ENCODE measurements around the gene METTL26. TPM values are rescaled to one million over a fixed set of nuclear protein-coding genes. Genes with fewer than 3 reads are reported as not detected.

METTL26 gene
- total RNA-seq, 6 experiments from 2014 or later, result 91.6 to 115 (median 105) TPM

DNA sequence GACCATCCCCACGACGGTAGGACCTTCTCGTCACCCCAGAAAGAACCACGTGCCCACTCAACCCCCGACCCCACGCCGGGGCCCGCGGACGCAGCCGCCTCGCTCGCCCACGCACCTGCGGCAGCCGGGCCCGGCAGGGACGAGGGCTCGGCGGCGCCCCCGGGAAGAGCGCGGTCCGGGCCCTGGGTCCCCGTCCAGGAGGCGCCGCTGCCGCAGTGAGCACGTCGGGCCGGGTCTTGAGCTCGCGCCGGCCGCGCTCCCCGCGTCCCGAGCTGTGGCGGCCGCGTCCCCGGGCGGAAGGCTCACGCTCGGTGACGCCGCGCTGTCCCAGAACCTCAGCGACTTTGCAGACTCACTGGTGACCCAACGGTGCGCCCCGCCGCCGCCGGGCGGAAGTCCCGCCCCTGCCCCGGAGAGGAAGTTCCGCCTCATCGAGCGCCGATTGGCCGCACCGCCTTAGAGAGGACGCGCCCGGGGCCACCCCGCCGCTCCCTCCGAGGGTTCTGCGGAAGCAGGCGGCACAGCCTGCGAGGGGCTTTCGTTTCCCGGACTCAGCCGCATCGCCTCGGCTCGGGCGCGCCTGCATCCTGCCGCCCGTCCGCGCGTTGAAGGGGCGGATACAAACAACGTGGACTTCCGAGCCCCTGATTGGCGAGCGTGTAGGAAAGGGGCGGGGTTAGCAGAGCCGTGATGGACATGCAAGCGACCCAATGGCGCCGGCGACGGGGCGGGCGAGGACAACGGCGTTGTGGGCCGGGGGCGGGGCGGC lies 47.0 kb downstream of the METTL26 start:
- Mint-ChIP-seq H3K4me3 (peak overlapping the region; percentile 95), H3K27ac (peak overlapping the region; percentile 98), H3K9me3 (no peaks in the 10 kb centered on the region), H3K4me1 (ENCODE audit: low read depth) (peaks cover 37% of the 10 kb centered on the region), H3K27me3 (ENCODE audit: insufficient read depth) (peaks cover 9% of the 10 kb centered on the region), H3K36me3 (ENCODE audit: low read depth) (peaks cover 4% of the 10 kb centered on the region; the same call in 1 of the 2 replicates)
- DNase-seq, result peak; percentile 92
- TF ChIP-seq, protein P1, sequence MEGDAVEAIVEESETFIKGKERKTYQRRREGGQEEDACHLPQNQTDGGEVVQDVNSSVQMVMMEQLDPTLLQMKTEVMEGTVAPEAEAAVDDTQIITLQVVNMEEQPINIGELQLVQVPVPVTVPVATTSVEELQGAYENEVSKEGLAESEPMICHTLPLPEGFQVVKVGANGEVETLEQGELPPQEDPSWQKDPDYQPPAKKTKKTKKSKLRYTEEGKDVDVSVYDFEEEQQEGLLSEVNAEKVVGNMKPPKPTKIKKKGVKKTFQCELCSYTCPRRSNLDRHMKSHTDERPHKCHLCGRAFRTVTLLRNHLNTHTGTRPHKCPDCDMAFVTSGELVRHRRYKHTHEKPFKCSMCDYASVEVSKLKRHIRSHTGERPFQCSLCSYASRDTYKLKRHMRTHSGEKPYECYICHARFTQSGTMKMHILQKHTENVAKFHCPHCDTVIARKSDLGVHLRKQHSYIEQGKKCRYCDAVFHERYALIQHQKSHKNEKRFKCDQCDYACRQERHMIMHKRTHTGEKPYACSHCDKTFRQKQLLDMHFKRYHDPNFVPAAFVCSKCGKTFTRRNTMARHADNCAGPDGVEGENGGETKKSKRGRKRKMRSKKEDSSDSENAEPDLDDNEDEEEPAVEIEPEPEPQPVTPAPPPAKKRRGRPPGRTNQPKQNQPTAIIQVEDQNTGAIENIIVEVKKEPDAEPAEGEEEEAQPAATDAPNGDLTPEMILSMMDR (IDR thresholded peaks at IDR 0.05), result no peak

DNA sequence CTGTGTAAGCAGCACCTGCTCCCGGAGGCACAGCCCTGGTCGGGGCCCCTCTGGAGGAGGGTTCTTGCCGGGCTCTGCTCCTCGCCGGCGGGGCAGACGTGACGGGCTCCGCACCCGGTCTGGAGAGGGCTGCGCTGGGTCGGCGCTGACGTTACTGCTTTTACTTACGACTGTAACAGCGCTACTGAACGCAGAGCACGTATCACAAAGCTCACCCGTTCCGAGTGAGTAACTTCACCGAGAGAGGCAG lies 47.5 kb downstream of the METTL26 start:
- H3K4me1 Mint-ChIP-seq (ENCODE audit: low read depth), result peaks cover 37% of the 10 kb centered on the region
- peaks cover 9% of the 10 kb centered on the region for H3K27me3 Mint-ChIP-seq (ENCODE audit: insufficient read depth)
- H3K36me3 Mint-ChIP-seq (ENCODE audit: low read depth), result peaks cover 4% of the 10 kb centered on the region; the same call in 1 of the 2 replicates
- peak overlapping the region; percentile 97 for H3K27ac Mint-ChIP-seq
- no peaks in the 10 kb centered on the region for H3K9me3 Mint-ChIP-seq
- TF ChIP-seq, protein P1 (IDR thresholded peaks at IDR 0.05), result no peak
- peak; percentile 59 for DNase-seq
- peak overlapping the region; percentile 95 for H3K4me3 Mint-ChIP-seq

DNA sequence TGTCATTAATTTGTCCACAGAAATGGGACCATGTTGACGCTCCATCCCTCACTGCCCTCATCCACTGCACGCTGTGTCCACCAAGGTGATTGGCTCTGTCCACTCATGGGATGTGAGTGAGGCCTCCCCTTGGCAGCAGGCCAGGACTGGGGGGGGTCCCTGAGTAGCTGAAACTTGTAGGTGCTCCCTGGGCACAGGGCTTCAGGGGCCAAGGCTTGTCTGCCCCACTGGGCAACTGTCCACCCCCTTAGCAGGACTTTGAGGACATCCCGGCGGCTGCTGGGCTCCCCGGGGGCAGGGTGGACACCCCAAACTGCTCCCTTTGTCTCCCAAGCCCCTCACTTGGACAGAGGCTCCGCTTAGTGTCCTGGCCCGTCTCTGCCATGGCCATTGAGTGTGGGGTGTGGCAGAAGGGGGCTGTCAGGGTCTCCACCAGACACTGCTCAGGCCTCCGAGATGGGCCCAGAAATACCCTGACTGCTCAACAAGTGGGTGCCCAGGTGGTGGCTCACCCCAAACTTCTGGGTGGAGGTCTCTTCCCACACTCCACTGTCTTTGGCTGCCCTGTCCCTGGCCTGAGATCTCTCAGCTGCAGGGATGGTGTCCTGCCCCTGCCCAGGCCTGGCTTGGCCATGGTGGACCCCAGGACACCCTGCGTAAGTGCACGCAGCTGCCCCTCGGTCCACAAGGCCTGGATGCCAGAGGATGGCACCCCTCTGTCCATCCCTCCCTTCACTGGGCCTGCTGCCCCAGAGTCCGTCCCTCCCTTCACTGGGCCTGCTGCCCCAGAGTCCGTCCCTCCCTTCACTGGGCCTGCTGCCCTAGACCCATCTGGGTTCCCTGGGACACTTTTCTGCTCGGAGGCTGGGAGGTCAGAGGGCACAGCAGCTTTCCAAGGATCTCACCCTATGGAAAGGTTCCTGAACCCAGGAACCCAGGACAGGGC lies 49.2 kb downstream of the METTL26 start:
- H3K27ac Mint-ChIP-seq, result peak overlapping the region; percentile 97
- TF ChIP-seq, protein P1 (IDR thresholded peaks at IDR 0.05), result no peak
- H3K4me3 Mint-ChIP-seq, result peak overlapping the region; percentile 95
- H3K9me3 Mint-ChIP-seq, result no peaks in the 10 kb centered on the region
- H3K4me1 Mint-ChIP-seq (ENCODE audit: low read depth), result peaks cover 33% of the 10 kb centered on the region
- no peak for DNase-seq
- H3K27me3 Mint-ChIP-seq (ENCODE audit: insufficient read depth), result peaks cover 9% of the 10 kb centered on the region
- H3K36me3 Mint-ChIP-seq (ENCODE audit: low read depth), result peaks cover 4% of the 10 kb centered on the region; the same call in 1 of the 2 replicates

DNA sequence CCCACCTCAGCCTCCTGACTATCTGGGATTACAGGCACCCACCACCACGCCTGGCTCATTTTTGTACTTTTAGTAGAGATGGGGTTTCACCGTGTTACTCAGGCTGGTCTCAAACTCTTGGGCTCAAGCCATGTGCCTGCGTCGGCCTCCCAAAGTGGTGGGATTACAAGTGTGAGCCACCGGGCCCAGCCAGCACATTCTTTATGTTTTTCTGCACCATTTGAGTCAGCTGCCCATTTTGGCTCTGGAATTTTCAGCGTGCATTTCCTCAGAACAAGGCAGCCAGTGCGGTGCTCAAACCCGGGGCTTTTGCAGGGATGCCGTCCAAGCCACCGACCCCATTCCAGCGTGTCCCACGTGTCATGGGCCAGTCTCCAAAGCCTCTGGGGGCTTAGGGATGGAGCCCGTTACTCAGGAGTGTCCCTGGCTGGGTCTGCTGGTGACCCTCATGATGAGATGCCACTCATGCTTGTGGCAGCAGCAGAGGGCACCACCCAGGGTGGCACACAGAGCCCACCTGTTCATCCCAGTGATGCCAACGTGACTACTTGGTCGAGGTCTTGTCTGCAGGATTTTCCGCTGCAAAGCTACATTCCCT lies 50.0 kb downstream of the METTL26 start:
- Mint-ChIP-seq H3K9me3 (no peaks in the 10 kb centered on the region), H3K27ac (peak overlapping the region; percentile 38; the same call in 1 of the 2 replicates), H3K36me3 (ENCODE audit: low read depth) (peaks cover 4% of the 10 kb centered on the region; the same call in 1 of the 2 replicates), H3K4me1 (ENCODE audit: low read depth) (peaks cover 26% of the 10 kb centered on the region), H3K4me3 (no peak overlapping the region), H3K27me3 (ENCODE audit: insufficient read depth) (peaks cover 9% of the 10 kb centered on the region)
- no peak for DNase-seq
- TF ChIP-seq, protein P1 (IDR thresholded peaks at IDR 0.05), result no peak

DNA sequence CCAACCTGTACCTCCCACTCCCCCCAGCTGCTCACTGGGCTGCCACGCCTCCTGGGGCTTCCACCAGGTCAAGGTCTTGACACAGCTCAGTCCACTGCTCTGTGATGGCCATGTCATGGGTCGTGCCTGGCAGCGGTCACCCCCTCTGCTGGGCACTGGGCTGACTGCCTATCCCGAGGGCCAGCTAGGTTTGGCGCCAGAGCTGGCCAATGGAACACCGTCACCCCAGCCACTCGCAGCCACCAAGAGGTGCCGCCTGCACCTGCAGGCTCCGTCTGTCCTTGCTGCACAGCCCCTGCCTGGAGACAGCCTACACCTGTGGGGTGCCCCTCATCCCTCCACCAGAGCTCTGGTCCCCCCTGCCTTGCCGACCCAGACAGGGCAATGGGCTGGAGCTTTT lies 50.8 kb downstream of the METTL26 start:
- TF ChIP-seq, protein P1 (IDR thresholded peaks at IDR 0.05), result 0 out of 2 replicates have a peak, but pooled peaks have one; percentile 17
- Mint-ChIP-seq H3K27ac (no peak overlapping the region), H3K36me3 (ENCODE audit: low read depth) (peaks cover 4% of the 10 kb centered on the region; the same call in 1 of the 2 replicates), H3K9me3 (no peaks in the 10 kb centered on the region), H3K4me1 (ENCODE audit: low read depth) (peaks cover 18% of the 10 kb centered on the region), H3K27me3 (ENCODE audit: insufficient read depth) (peaks cover 9% of the 10 kb centered on the region), H3K4me3 (no peak overlapping the region)
- no peak for DNase-seq
